ENCODE data around the gene LHFPL6.

DNA sequence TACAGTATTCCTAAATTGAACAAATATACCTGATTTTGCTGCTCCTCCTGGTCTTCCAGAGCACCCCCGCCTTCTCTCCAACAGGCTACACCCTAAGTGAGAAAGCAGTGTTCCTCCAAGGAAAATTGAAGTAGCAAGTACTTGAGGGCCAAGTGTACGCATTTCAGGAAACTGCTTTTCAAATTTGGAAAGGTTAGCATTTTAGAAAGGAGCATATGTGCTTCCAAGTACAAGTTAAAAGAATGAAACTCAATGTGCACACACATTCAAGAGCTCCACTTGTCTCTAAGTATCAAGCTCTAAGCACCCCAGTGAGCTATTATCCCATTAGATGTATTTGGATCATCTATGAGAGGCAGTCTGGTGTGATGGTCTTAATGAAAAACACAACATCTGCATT, 25.8 kb downstream of the LHFPL6 start:
- TF ChIP-seq, protein P1, sequence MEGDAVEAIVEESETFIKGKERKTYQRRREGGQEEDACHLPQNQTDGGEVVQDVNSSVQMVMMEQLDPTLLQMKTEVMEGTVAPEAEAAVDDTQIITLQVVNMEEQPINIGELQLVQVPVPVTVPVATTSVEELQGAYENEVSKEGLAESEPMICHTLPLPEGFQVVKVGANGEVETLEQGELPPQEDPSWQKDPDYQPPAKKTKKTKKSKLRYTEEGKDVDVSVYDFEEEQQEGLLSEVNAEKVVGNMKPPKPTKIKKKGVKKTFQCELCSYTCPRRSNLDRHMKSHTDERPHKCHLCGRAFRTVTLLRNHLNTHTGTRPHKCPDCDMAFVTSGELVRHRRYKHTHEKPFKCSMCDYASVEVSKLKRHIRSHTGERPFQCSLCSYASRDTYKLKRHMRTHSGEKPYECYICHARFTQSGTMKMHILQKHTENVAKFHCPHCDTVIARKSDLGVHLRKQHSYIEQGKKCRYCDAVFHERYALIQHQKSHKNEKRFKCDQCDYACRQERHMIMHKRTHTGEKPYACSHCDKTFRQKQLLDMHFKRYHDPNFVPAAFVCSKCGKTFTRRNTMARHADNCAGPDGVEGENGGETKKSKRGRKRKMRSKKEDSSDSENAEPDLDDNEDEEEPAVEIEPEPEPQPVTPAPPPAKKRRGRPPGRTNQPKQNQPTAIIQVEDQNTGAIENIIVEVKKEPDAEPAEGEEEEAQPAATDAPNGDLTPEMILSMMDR (IDR thresholded peaks at IDR 0.05) = no peak
- no peak for TF ChIP-seq POLR2A (IDR thresholded peaks at IDR 0.05)
- TF ChIP-seq POLR2AphosphoS5 (IDR thresholded peaks at IDR 0.05) = no peak

All from prostate gland (tissue), 2 donors.